ENCODE results near the gene TTI1. TPM values are rescaled to one million over a fixed set of nuclear protein-coding genes. Genes with fewer than 3 reads are reported as not detected.

The TTI1 gene
- total and polyA plus RNA-seq, 2 of the 13 experiments (the other 11 are each of a cell fraction or from before 2014, with no cell fraction given) = 22.9 to 39.8 TPM

DNA sequence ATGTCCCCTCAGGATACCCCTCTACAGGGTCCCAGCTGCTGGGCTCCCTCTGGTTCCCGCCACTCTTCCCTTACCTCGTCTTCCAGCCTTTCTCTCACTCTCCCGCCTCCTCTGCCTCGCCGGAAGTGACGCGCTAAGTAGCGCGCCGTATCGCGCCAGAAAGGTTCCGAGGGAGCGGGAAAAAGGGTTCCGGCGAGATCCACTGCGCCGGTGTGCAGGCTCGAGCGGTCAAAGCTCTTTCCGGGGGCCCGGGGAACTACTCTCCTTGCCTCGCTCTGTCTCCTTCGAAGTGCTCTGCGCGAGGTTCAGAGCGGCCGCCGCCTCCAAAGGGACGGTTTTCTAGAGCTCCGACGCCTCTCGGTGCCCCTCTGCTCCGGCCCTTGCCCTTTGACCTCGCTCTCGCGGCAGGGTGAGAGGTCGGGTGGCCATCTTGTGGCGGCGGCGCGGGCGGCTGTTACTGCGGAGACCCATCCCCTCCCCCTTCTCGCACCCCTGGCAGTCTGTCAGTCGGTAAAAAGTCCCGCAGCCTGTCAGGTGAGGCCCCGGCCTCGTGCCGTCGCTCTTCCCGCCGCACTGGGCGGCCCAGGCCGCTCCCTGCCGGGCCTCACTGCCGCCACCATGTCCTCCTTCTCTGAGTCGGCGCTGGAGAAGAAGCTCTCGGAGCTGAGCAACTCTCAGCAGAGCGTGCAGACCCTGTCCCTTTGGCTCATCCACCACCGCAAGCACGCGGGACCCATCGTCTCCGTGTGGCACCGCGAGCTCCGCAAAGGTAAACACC is at the start of gene TTI1, which contains the start of gene RPRD1B (continued):
- TF ChIP-seq ASH2L (IDR thresholded peaks at IDR 0.05; ENCODE audit: insufficient read length, low read depth, low read length) = peak; percentile 99
- TF ChIP-seq KLF12 (CRISPR knock-in tag; IDR thresholded peaks at IDR 0.05; ENCODE audit: borderline replicate concordance) = peak; percentile 88
- no peak for TF ChIP-seq SCMH1 (CRISPR knock-in tag; IDR thresholded peaks at IDR 0.05; ENCODE audit: borderline replicate concordance)
- peak; percentile 91; the same call in 1 of the 2 replicates for TF ChIP-seq TOPORS (CRISPR knock-in tag; IDR thresholded peaks at IDR 0.05)
- no peak for TF ChIP-seq DBP (CRISPR knock-in tag; IDR thresholded peaks at IDR 0.05; ENCODE audit: not compliant biosample characterization)
- TF ChIP-seq ZNF572 (CRISPR knock-in tag; IDR thresholded peaks at IDR 0.05) = no peak
- TF ChIP-seq, protein P1, sequence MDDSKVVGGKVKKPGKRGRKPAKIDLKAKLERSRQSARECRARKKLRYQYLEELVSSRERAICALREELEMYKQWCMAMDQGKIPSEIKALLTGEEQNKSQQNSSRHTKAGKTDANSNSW (CRISPR knock-in tag; IDR thresholded peaks at IDR 0.05; ENCODE audit: borderline replicate concordance) = peak; percentile 93; the same call in 1 of the 2 replicates
- no peak for TF ChIP-seq NBN (conservative IDR thresholded peaks at IDR 0.05)
- TF ChIP-seq, protein P2, sequence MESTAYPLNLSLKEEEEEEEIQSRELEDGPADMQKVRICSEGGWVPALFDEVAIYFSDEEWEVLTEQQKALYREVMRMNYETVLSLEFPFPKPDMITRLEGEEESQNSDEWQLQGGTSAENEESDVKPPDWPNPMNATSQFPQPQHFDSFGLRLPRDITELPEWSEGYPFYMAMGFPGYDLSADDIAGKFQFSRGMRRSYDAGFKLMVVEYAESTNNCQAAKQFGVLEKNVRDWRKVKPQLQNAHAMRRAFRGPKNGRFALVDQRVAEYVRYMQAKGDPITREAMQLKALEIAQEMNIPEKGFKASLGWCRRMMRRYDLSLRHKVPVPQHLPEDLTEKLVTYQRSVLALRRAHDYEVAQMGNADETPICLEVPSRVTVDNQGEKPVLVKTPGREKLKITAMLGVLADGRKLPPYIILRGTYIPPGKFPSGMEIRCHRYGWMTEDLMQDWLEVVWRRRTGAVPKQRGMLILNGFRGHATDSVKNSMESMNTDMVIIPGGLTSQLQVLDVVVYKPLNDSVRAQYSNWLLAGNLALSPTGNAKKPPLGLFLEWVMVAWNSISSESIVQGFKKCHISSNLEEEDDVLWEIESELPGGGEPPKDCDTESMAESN (CRISPR knock-in tag; conservative IDR thresholded peaks at IDR 0.05) = peak; percentile 89; the same call in 1 of the 2 replicates
- no peak; the same call in 1 of the 2 replicates for TF ChIP-seq ZNF367 (CRISPR knock-in tag; IDR thresholded peaks at IDR 0.05; ENCODE audit: borderline replicate concordance)
- TF ChIP-seq U2AF1 (optimal IDR thresholded peaks at IDR 0.05; ENCODE audit: low read depth, low read length) = peak; percentile 45
- TF ChIP-seq GABPA (IDR thresholded peaks at IDR 0.05; ENCODE audit: low read depth, low read length) = peak; percentile 85
- TF ChIP-seq GABPA (CRISPR knock-in tag; IDR thresholded peaks at IDR 0.05; ENCODE audit: low read depth) = peak; percentile 99
- peak; percentile 31; the same call in 1 of the 2 replicates for TF ChIP-seq MLX (CRISPR knock-in tag; IDR thresholded peaks at IDR 0.05)
- TF ChIP-seq ZNF687 (CRISPR knock-in tag; IDR thresholded peaks at IDR 0.05) = peak; percentile 99
- peak; percentile 61 for TF ChIP-seq ATF3 (CRISPR knock-in tag; IDR thresholded peaks at IDR 0.05)
- TF ChIP-seq AGO2 (optimal IDR thresholded peaks at IDR 0.05; ENCODE audit: low read depth, low read length) = peak; percentile 96
- peak; percentile 36; the same call in 1 of the 2 replicates for TF ChIP-seq CBX2 (IDR thresholded peaks at IDR 0.05; ENCODE audit: low read depth, low read length)
- TF ChIP-seq CBX2 (CRISPR knock-in tag; IDR thresholded peaks at IDR 0.05; ENCODE audit: low read depth) = peak; percentile 43; the same call in 1 of the 2 replicates
- TF ChIP-seq ZNF776 (CRISPR knock-in tag; IDR thresholded peaks at IDR 0.05) = peak; percentile 96
- TF ChIP-seq KDM4B (CRISPR knock-in tag; IDR thresholded peaks at IDR 0.05) = peak; percentile 49

Data from HepG2 (cell line).